ENCODE data around the gene NDOR1.

Gene NDOR1

GRCh38 chr9:137228968-137229896, 23.7 kb downstream of the NDOR1 start:
- no peak for TF ChIP-seq CTCF (conservative IDR thresholded peaks at IDR 0.05; ENCODE audit: control insufficient read depth, insufficient read depth, low read depth, low read length)
- DNase-seq (ENCODE audit: low read depth) = no peak

DNA sequence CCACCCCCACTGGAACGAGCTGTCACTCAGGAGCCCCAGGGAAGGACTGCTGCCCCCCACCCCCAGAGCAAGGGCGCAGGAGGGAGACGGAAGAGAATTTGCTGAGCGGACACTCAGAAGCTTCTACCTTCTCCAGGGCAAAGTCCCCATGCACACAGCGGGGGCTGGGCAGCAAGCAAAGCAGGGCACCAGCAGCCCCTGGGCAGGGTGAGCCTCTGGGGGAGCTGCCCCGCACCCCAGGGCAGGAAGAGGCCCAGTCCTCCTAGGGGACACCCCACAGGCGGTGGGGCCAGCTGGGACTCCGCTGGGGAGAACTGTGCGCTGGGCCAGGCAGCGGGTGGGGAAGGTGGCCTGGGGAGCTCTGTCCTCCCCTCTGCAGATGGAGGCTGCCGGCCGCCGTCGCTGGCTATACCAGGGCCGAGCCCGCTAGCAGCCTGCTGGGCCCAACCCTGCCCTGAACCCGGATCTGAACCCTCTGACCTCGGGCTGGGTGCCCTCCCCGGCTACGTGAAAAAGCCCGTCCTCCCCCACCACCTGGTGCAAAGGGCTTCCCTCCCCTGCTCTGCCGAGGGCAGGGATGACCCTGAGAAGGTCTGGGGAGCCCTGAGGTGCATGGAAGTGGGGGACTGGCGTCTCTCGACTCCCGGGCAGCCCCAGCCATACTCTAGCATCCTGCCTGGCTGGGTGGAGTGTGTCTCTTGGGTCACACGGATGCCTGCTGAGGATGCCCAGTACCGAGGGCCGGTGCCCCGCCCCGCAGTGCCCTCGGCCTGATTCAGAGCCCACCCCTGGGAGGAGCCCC, 24.6 kb downstream of the NDOR1 start:
- no peak for DNase-seq (ENCODE audit: low read depth)
- no peak for TF ChIP-seq CTCF (conservative IDR thresholded peaks at IDR 0.05; ENCODE audit: control insufficient read depth, insufficient read depth, low read depth, low read length)
- H3K4me3 ChIP-seq (ENCODE audit: control insufficient read depth, low read depth, low read length) = no peak overlapping the region

More at GRCh38 chr9:137228968-137229896, 23.7 kb downstream of the NDOR1 start:
- H3K4me3 ChIP-seq (ENCODE audit: control insufficient read depth, low read depth, low read length) = no peak overlapping the region

GRCh38 chr9:137230705-137231371, 25.3 kb downstream of the NDOR1 start, which contains the start of gene SLC34A3:
SLC34A3 (plus strand) TSS chr9:137230901; CDS start chr9:137231703, 802 bp downstream.
- H3K4me3 ChIP-seq (ENCODE audit: control insufficient read depth, low read depth, low read length) = no peak within 1 kb of the TSS
- no peak for TF ChIP-seq CTCF (conservative IDR thresholded peaks at IDR 0.05; ENCODE audit: control insufficient read depth, insufficient read depth, low read depth, low read length)
- no peak for DNase-seq (ENCODE audit: low read depth)

DNA sequence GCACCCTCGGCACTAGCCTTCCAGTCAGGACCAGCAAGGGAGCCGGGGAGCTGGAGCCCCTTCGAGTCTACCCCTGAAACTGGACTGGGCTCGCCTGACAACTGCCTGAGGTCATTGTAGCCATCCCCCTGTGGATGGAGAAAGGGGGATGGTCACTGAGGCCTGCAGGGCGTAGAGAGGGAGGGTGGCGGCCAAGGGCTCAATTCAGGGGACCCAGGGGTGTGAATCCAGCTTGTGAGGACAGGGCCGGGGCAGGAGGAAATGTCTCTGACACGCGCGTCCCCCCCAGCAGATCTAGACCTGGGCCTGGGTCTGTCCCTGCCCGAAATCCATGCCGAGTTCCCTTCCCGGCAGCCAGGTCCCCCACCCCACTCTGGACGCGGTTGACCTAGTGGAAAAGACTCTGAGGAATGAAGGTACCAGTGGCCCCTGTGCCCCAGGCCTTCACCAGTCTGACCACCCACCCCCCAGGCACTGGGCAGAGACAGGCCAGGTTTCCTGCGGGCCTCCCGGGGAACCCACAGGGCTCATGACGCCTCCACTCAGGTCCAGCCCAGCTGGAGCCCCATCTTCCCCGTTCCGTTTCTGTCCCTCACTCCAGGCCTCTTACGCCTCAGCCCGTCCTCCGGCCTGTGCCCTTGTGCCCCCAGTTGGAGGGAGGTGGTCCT, 26.0 kb downstream of the NDOR1 start:
- no peak for DNase-seq (ENCODE audit: low read depth)
- H3K4me3 ChIP-seq (ENCODE audit: control insufficient read depth, low read depth, low read length) = no peak overlapping the region
- no peak for TF ChIP-seq CTCF (conservative IDR thresholded peaks at IDR 0.05; ENCODE audit: control insufficient read depth, insufficient read depth, low read depth, low read length)

- no peak overlapping the region for H3K4me3 ChIP-seq (ENCODE audit: control insufficient read depth, low read depth, low read length)
- TF ChIP-seq CTCF (conservative IDR thresholded peaks at IDR 0.05; ENCODE audit: control insufficient read depth, insufficient read depth, low read depth, low read length) = no peak
Measured at GRCh38 chr9:137232101-137232500, 26.6 kb downstream of the NDOR1 start.

GRCh38 chr9:137232510-137232909, 27.0 kb downstream of the NDOR1 start:
- DNase-seq (ENCODE audit: low read depth) = no peak
- TF ChIP-seq CTCF (conservative IDR thresholded peaks at IDR 0.05; ENCODE audit: control insufficient read depth, insufficient read depth, low read depth, low read length) = no peak
- no peak overlapping the region for H3K4me3 ChIP-seq (ENCODE audit: control insufficient read depth, low read depth, low read length)

More at GRCh38 chr9:137232101-137232500, 26.6 kb downstream of the NDOR1 start:
- DNase-seq (ENCODE audit: low read depth) = no peak
